Sigmoid colon (tissue), 7 donors: Measurements from ENCODE around the gene TRIAP1. TPM values are rescaled to one million over a fixed set of nuclear protein-coding genes. Genes with fewer than 3 reads are reported as not detected.

Experiments
- DNase-seq: peaks from one replicate; pipeline ENCODE4 v3.0.0-alpha.2; 2019
- H3K27ac ChIP-seq, 4 donors: fragments of 200-600 bp; sonication (generic); one replicate each; pipeline ENCODE4 v1.5.1; 2016 to 2019; ENCODE audit warnings: mild to moderate bottlenecking in 1 of 4
- H3K27me3 ChIP-seq, 3 donors: fragments of 200-600 bp; sonication (generic); one replicate each; pipeline ENCODE4 v1.5.1; 2019; ENCODE audit warnings: mild to moderate bottlenecking in 1 of 3
- H3K36me3 ChIP-seq, 4 donors: fragments of 200-600 bp; sonication (generic); one replicate each; pipeline ENCODE4 v1.5.1; 2016 to 2019
- H3K4me1 ChIP-seq, 4 donors: fragments of 200-600 bp; sonication (generic); one replicate each; pipeline ENCODE4 v1.5.1; 2017 to 2019
- H3K4me3 ChIP-seq, 4 donors: fragments of 200-600 bp; sonication (generic); one replicate each; pipeline ENCODE4 v1.5.1; 2017 to 2019; ENCODE audit warnings: mild to moderate bottlenecking in 2 of 4, moderate library complexity in 1 of 4
- H3K9me3 ChIP-seq, 4 donors: fragments of 200-600 bp in 3 of 4; sonication (generic) in 3 of 4; one replicate each; pipeline versions ENCODE4 v1.5.1 to v1.6.1; 2013 to 2019
- CTCF ChIP-seq, 4 experiments: fragments of 450-650 bp in 3 of 4; fragments of 200-600 bp in 1 of 4; IDR thresholded peaks; one replicate each; pipeline ENCODE4 v1.5.1; 2016 to 2019; ENCODE audit warnings: antibody characterized with exemption in 4 of 4, mild to moderate bottlenecking in 3 of 4, moderate library complexity in 2 of 4
- EP300 ChIP-seq, 4 donors: sonication (generic); formaldehyde crosslinking; IDR thresholded peaks; one replicate each; pipeline ENCODE4 v1.6.1; 2017; ENCODE audit warnings: antibody characterized with exemption in 4 of 4
- POLR2A ChIP-seq, 2 donors: fragments of 450-650 bp; IDR thresholded peaks; one replicate each; pipeline ENCODE4 v1.6.1; 2016; ENCODE audit warnings: antibody characterized with exemption in 2 of 2, mild to moderate bottlenecking in 2 of 2, moderate library complexity in 2 of 2
- POLR2AphosphoS5 ChIP-seq, 4 donors: sonication (generic); formaldehyde crosslinking; IDR thresholded peaks; one replicate each; pipeline ENCODE4 v1.6.1; 2017; ENCODE audit warnings: antibody characterized with exemption in 4 of 4
- WGBS, 2 donors: extraction: QIAGEN DNeasy Blood & Tissue Kit; methylation state at CpG; one replicate each; pipeline ENCODE4 v1.1.7; 2013; 5-methylcytosine and 5-hydroxymethylcytosine counted together
- intact Hi-C: fragments of 100-400 bp; cut with DNase I; formaldehyde crosslinking; loops from one replicate; pipeline ENCODE4 v1.15.1; 2023
- polyA plus RNA-seq, 3 donors: library from polyadenylated mRNA; stranded (reverse); fragments of 200-250 nt; gene quantifications; one replicate each; pipeline ENCODE4 v1.2.3, GENCODE V29; 2013
- total RNA-seq, 4 donors: library from RNA; depleted of rRNA; stranded (reverse); fragments of >200 nt; gene quantifications; one replicate each; pipeline ENCODE4 v1.1.0, GENCODE V29; 2016
- donor health status: healthy with polysubstance abuse.
- donor health status: Bipolar disorder and iron deficiency.
- donor health status: healthy.

TRIAP1 gene
- total and polyA plus RNA-seq, 7 donors: 8.6 to 37.7 (median 14.8) TPM

- H3K27me3 ChIP-seq: peaks cover 0 to 10% (median 0%) of the 10 kb centered on the region in 3 donors
- peaks cover 0 to 5% (median 0%) of the 10 kb centered on the region in 4 donors for H3K4me1 ChIP-seq
- 68 to 77% methylated on average over 5 of the region's 5 CpGs for WGBS, 2 donors
- H3K36me3 ChIP-seq: no peaks in the 10 kb centered on the region
- H3K9me3 ChIP-seq: no peaks in the 10 kb centered on the region
- intact Hi-C loops: no loop called here
- H3K4me3 ChIP-seq: no peak overlapping the region
- no peak for DNase-seq
- H3K27ac ChIP-seq: no peak overlapping the region
- TF ChIP-seq POLR2AphosphoS5 (IDR thresholded peaks at IDR 0.05) (no peak), EP300 (IDR thresholded peaks at IDR 0.05) (no peak), CTCF (IDR thresholded peaks at IDR 0.05) (no peak), POLR2A (IDR thresholded peaks at IDR 0.05) (no peak)
Measured at GRCh38 chr12:120399531-120399930, 46.7 kb downstream of the TRIAP1 start.

- 69 to 76% methylated on average over 33 of the region's 33 CpGs for WGBS, 2 donors
- DNase-seq: no peak
- Histone ChIP-seq H3K36me3 (no peaks in the 10 kb centered on the region), H3K4me3 (no peak overlapping the region), H3K4me1 (peaks cover 0 to 5% (median 0%) of the 10 kb centered on the region in 4 donors), H3K27me3 (peaks cover 0 to 15% (median 0%) of the 10 kb centered on the region in 3 donors), H3K9me3 (no peaks in the 10 kb centered on the region), H3K27ac (no peak overlapping the region)
- TF ChIP-seq POLR2A (IDR thresholded peaks at IDR 0.05) (no peak), POLR2AphosphoS5 (IDR thresholded peaks at IDR 0.05) (no peak), EP300 (IDR thresholded peaks at IDR 0.05) (no peak)
- intact Hi-C loops: no loop called here
Measured at GRCh38 chr12:120397824-120398540, 48.2 kb downstream of the TRIAP1 start.

GRCh38 chr12:120394483-120395367, 51.5 kb downstream of the TRIAP1 start:
- peaks cover 0 to 15% (median 0%) of the 10 kb centered on the region in 3 donors for H3K27me3 ChIP-seq
- H3K9me3 ChIP-seq: no peaks in the 10 kb centered on the region
- H3K4me3 ChIP-seq: no peak overlapping the region
- H3K4me1 ChIP-seq: peaks cover 0 to 4% (median 0%) of the 10 kb centered on the region in 4 donors
- no peak overlapping the region for H3K27ac ChIP-seq
- DNase-seq: no peak
- intact Hi-C loops: no loop called here
- WGBS, 2 donors: 12 to 20% methylated on average over 18 of the region's 18 CpGs
- TF ChIP-seq EP300 (IDR thresholded peaks at IDR 0.05) (no peak), POLR2AphosphoS5 (IDR thresholded peaks at IDR 0.05) (no peak), POLR2A (IDR thresholded peaks at IDR 0.05) (no peak), CTCF (IDR thresholded peaks at IDR 0.05) (no peak)
- H3K36me3 ChIP-seq: no peaks in the 10 kb centered on the region

Other genes with a start within 250 kb of the TRIAP1 start
- gene RPLP0, start 245.3 kb downstream of the TRIAP1 start, total RNA-seq: 1,000 to 10,000 TPM; 2,593 to 3,468 (median 2,960) TPM
- gene RPLP0, start 245.3 kb downstream of the TRIAP1 start, polyA plus RNA-seq: 1,000 to 10,000 TPM; 3,521 to 5,499 (median 3,713) TPM
- 100 to 1,000 TPM in 1 of 4 donors, 10 to 100 TPM in 3; 41.0 to 127 (median 42.7) TPM for gene PXN, start 180.7 kb downstream of the TRIAP1 start, total RNA-seq
- 100 to 1,000 TPM in 2 of 3 donors, 10 to 100 TPM in 1; 79.3 to 111 (median 101) TPM for gene PXN, start 180.7 kb downstream of the TRIAP1 start, polyA plus RNA-seq
- gene RNU4-2, start 154.5 kb downstream of the TRIAP1 start, total RNA-seq: under 1 TPM; under 0.01 TPM
- gene RNU4-2, start 154.5 kb downstream of the TRIAP1 start, polyA plus RNA-seq: not detected
- gene RNU4-1, start 153.1 kb downstream of the TRIAP1 start, total RNA-seq: under 1 TPM in 3 of 4 donors, not detected in 1; under 0.01 TPM
- gene RNU4-1, start 153.1 kb downstream of the TRIAP1 start, polyA plus RNA-seq: not detected
- gene SIRT4, start 144.1 kb downstream of the TRIAP1 start, total RNA-seq: 1 to 10 TPM; 2.8 to 3.6 (median 3.2) TPM
- gene SIRT4, start 144.1 kb downstream of the TRIAP1 start, polyA plus RNA-seq: 1 to 10 TPM in 1 of 3 donors, under 1 TPM in 2; 0.69 to 1.2 (median 0.92) TPM
- gene PLA2G1B, start 118.6 kb downstream of the TRIAP1 start, total RNA-seq: not detected
- 1 to 10 TPM in 1 of 3 donors, not detected in 2; 7.8 TPM for gene PLA2G1B, start 118.6 kb downstream of the TRIAP1 start, polyA plus RNA-seq
- under 1 TPM in 1 of 4 donors, not detected in 3; 0.66 TPM for gene MSI1, start 77.2 kb downstream of the TRIAP1 start, total RNA-seq
- gene MSI1, start 77.2 kb downstream of the TRIAP1 start, polyA plus RNA-seq: 1 to 10 TPM in 2 of 3 donors, under 1 TPM in 1; 0.60 to 1.2 (median 1.2) TPM
- gene COX6A1, start 8.3 kb downstream of the TRIAP1 start, total RNA-seq: 100 to 1,000 TPM; 432 to 759 (median 620) TPM
- 1,000 to 10,000 TPM in 1 of 3 donors, 100 to 1,000 TPM in 2; 628 to 1,413 (median 992) TPM for gene COX6A1, start 8.3 kb downstream of the TRIAP1 start, polyA plus RNA-seq
- 10 to 100 TPM; 17.4 to 20.0 (median 19.2) TPM for gene GATC, start 60 bp upstream of the TRIAP1 start, total RNA-seq
- gene GATC, start 60 bp upstream of the TRIAP1 start, polyA plus RNA-seq: 10 to 100 TPM in 2 of 3 donors, 1 to 10 TPM in 1; 8.4 to 15.0 (median 13.0) TPM
- 10 to 100 TPM; 41.4 to 55.1 (median 45.2) TPM for gene SRSF9, start 23.4 kb upstream of the TRIAP1 start, total RNA-seq
- 100 to 1,000 TPM; 136 to 187 (median 158) TPM for gene SRSF9, start 23.4 kb upstream of the TRIAP1 start, polyA plus RNA-seq
- gene DYNLL1, start 49.7 kb upstream of the TRIAP1 start, total RNA-seq: 100 to 1,000 TPM; 204 to 254 (median 235) TPM
- gene DYNLL1, start 49.7 kb upstream of the TRIAP1 start, polyA plus RNA-seq: 100 to 1,000 TPM; 285 to 942 (median 912) TPM
- 10 to 100 TPM; 17.4 to 29.4 (median 26.4) TPM for gene COQ5, start 82.8 kb upstream of the TRIAP1 start, total RNA-seq
- 10 to 100 TPM; 29.2 to 62.9 (median 38.4) TPM for gene COQ5, start 82.8 kb upstream of the TRIAP1 start, polyA plus RNA-seq
- gene RNF10, start 88.0 kb upstream of the TRIAP1 start, total RNA-seq: 100 to 1,000 TPM; 106 to 165 (median 110) TPM
- 100 to 1,000 TPM; 115 to 177 (median 141) TPM for gene RNF10, start 88.0 kb upstream of the TRIAP1 start, polyA plus RNA-seq
- 10 to 100 TPM; 21.0 to 33.4 (median 25.2) TPM for gene POP5, start 135.0 kb upstream of the TRIAP1 start, total RNA-seq
- 10 to 100 TPM; 27.6 to 58.0 (median 28.4) TPM for gene POP5, start 135.0 kb upstream of the TRIAP1 start, polyA plus RNA-seq
- 1 to 10 TPM in 3 of 4 donors, under 1 TPM in 1; 0.71 to 1.8 (median 1.7) TPM for gene CABP1, start 194.2 kb upstream of the TRIAP1 start, total RNA-seq
- gene CABP1, start 194.2 kb upstream of the TRIAP1 start, polyA plus RNA-seq: 1 to 10 TPM in 1 of 3 donors, under 1 TPM in 2; 0.60 to 1.6 (median 0.92) TPM
- 10 to 100 TPM; 30.3 to 40.3 (median 33.6) TPM for gene MLEC, start 240.8 kb upstream of the TRIAP1 start, total RNA-seq
- 100 to 1,000 TPM in 1 of 3 donors, 10 to 100 TPM in 2; 22.2 to 164 (median 31.0) TPM for gene MLEC, start 240.8 kb upstream of the TRIAP1 start, polyA plus RNA-seq